ENCODE data around the gene SLC30A4.

Gene SLC30A4

DNA sequence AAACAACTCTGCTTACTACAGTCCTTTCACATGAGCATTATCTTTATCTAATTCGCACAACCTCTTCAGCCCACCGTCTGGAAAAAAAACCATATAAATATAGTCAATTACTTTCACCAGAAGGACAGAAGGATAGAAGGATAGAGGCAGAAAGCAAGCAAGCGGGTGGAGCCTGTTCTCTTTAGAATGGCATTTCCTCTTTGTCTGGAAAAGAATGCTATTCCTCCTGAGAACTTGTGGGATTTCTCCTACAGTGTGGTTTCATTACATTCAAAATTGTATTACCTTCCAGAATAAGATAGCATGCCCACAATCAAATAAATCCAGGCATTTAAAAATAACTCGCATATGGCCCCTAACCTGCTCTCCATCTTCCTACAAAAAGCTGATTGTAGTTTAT lies 23.1 kb downstream of the SLC30A4 start:
- DNase-seq = no peak

DNA sequence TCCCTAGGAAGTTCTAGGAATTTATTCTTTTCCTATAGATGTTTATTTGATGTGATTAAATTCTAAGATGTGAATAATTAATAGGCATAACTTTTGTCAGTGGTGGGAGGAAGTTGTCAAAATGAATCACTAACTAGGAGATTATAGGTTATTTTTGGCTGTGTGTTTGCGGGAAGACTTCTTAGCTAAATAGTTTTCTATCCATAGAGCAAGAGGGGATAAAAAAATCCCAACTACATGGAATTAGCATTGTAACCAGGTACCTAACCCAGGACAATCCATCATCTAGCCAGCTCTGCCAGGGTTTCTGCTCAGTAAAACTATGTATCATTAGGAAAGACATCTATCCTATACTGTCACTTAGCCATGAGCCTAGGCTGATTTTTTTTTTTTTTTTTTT lies 23.9 kb downstream of the SLC30A4 start:
- DNase-seq = no peak

DNA sequence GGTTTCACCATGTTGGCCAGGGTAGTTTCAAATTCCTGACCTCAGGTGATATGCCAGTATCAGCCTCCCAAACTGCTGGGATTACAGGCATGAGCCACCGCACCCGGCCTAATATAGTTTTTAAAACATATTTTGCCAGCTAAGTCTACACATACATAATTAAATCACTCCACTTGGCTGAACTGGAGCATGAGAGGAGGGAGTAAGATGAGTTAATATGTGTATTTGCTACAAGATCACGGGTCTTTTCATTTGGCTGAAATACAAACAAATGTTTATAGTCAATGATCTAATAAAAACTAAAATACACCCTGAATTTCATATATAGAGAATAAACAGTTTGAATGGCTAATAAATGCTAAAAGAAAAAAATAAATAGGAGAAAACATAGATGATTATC lies 25.3 kb downstream of the SLC30A4 start:
- DNase-seq = no peak

DNA sequence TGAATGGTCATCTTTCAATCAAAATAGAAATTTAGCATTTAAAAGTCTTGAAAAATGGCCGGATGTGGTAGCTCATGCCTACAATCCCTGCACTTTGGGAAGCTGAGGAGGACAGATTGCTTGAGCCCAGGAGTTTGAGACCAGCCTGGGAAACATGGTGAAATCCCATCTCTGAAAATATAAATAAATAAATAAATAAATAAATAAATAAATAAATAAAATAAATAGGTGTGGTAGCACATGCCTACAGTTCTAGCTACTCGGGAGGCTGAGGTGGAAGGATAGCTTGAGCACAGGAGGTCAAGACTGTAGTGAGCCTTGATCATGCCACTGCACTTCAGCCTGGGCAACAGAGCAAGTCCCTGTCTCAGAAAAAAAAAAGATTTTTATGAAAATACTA lies 25.9 kb downstream of the SLC30A4 start:
- DNase-seq = no peak

DNA sequence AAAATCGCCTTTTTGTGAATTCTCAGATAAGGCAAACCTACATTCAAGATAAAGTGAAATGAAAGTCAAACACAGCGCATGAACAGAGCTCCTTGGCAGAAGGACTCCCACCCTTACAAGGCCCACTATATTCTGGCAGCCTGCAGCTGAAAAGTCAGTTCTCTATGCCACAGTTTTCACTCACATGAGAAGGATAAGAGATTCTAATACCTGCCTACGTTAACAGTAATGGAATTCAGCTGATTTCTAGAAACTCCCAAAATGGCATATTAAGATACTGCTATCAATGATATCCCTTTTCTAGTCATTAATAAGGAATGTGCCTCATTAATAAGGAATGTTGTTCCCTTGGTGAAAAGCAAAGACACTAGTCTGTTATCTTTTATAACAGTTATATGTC lies 27.0 kb downstream of the SLC30A4 start:
- DNase-seq = no peak

DNA sequence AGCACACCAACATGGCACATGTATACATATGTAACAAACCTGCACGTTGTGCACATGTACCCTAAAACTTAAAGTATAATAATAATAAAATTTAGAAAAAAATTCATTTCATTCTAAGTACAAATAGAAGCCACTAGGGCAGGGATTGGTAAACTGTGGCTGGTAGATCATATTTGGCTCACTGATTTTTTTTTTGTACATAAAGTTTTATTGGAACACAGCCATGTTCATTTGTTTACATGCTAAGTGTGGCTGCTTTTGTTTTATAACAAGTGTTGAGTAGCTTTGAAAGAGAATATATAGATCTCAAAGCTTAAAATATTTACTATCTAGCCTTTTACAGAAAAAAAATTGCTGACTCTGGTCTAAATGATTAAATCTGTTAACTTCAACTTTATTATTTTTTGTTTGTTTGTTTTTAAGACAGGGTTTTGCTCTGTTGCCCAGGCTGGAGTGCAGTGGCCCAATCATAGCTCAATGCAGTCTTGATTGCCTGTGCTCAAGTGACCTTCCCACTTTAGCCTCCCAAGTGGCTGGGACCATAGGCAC lies 32.8 kb downstream of the SLC30A4 start:
- no peak for DNase-seq

DNA sequence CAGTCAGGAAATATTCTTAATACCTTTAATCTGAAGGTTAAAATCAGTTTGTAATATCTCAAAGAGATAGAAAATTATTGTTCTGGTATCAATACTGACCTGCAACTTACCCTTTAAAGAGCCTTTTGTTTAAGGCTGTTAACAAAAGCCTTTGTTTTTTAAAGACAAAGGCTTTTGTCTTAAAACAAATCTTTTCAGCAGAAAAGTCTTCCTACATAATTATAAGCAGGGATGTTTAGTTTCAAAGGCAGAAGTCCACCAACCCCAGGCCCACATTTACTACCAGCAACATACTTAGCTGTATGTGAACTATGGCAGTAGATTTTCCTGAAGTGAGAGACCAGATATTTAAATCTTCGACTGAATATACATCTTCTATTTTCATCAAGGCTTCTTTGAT lies 36.2 kb downstream of the SLC30A4 start:
- DNase-seq = no peak

DNA sequence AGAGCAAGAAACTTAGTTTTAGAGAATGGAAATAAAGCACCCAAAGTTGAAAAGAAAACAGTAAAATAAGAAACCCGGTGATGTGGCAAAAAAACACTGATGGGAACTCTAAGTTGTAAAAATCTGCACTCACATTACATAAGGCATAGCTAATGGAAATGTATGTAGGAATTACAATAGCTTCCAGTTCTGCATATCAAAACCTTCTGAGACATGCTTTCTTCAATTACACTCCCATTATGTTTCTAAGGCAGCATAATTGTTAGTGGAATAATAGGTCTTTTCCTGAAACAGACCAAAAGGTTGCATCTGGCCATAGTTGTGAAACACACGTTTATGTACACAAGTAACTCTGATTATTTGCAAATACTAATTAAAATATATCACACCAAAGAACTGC lies 41.4 kb downstream of the SLC30A4 start:
- no peak for DNase-seq

DNA sequence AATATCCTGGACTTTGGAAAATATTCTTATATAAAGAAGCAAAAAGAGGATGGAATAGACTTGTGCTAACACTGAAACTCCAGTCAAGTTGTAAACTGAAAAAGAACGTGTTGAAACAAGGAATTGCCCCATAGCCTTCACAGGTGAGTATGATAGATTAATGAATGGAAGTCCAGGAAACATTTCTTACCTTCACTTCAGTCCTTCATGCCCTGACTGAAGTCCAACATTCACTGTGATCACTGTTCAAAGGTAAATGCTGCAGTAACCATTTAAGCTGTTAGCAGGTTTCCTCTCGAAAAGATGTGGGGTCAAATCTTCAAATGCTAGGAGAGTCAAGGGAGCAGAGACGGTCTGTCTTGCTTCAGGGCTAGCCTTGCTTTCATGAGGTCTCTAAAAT lies 46.1 kb downstream of the SLC30A4 start:
- DNase-seq = no peak

DNA sequence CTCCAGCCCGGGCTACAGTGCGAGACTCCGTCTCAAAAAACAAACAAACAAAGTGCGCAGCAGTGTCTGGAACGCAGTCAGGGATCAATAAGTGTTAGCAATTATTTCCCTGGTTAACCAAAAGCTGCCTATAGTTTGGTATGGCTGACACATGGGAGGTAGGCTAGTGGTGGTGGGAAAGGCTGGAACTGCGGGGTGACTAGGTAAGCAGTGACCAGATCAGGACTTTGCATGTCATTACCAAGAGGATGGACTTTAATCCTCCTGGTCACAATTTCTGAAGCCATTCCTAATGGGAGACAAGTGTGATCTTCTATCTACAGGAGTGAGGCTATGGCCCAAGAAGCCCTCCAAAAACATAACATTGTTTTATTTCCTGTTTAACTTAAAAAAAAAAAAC lies 47.8 kb downstream of the SLC30A4 start:
- DNase-seq = no peak

DNA sequence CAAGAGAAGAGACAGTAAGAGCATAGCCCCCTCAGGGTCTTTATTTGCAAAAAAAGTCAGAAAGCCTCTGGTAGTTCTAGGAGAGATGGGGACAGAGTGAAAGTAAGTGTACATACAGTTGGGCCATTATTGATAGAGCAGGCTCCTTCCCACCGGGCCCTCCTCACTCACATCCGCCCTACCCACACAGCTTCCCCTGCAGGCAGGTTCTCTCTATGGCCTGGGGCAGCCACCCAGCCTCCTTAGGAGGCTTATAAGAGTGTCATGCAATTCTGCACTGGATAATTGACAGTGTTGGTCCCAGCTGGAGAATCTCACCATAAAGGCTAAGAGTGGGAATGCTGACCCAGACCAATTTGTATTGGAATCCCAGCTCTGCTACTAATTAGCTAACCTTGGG lies 49.5 kb downstream of the SLC30A4 start:
- DNase-seq = no peak

DNA sequence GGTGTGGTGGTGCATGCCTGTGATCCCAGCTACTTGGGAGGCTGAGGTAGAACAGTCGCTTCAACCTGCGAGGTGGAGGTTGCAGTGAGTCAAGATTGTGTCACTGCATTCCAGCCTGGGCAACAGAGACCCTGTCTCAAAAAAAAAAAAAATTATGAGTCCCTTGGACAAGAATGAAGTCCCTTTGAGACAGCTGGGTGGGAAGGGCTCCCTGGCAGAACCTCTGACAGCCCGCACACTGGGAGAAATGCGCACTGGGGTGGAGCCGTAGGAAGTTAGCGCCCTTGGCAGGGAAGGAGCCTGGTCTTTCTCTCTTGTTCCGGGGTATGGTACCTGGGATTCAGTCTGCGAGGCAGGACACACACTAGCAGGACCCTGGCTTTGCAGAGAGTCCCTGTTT lies 51.4 kb downstream of the SLC30A4 start:
- no peak for DNase-seq

DNA sequence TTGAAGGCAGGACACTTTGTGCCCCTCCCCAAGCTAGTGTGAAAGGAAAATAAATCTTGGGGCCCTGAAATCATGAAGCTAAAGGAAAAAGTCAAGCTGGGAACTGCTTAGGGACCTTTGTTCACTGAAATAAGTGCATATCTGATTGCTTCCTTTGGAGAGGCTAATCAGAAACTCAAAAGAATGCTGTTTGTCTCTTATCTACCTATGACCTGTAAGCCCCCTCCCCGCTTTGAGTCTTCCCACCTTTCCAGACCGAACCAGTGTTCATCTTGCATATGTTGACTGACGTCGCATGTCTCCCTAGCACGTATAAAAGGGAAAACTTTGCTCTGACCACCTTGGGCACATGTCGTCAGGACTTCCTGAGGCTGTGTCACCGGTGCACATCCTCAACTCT lies 53.1 kb downstream of the SLC30A4 start:
- no peak for DNase-seq

DNA sequence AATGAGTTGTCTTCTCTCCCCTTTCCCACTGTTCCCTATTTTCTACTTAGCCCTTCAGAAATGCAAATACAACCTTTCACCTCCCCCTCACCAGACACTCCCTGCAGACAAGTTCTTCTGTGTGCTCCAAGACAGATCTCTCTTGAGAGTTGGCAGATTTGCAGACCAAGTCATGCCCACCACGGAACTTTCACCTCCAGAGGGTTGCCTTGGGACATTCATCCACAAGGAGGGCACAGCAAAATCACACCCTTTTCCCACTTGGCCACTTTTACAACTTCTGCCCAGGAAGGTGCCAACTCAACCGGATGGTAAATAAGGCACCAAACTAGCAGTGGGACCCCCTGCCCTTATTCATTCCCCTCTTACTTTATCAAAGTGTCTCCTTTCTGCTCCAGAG lies 53.5 kb downstream of the SLC30A4 start:
- no peak for DNase-seq

DNA sequence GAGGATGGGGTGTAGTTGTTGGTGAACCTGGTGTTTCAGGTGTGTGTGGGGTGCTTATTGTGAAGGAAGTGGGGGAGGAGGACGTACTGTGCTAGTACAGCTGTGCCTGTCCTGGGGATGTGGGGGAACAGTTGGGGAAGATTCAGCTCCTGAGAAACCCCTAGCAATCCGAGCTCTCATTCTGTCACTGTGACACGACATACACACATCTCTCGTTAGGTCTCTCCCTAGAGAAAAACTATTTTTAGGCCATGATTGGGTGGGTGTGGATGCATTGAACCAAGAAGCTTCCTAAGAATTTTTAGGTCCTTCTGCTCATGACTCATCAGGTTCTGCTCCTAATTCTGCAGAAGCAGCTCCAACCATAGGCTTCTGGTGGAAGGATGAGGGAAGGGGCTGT lies 54.3 kb downstream of the SLC30A4 start:
- no peak for DNase-seq

DNA sequence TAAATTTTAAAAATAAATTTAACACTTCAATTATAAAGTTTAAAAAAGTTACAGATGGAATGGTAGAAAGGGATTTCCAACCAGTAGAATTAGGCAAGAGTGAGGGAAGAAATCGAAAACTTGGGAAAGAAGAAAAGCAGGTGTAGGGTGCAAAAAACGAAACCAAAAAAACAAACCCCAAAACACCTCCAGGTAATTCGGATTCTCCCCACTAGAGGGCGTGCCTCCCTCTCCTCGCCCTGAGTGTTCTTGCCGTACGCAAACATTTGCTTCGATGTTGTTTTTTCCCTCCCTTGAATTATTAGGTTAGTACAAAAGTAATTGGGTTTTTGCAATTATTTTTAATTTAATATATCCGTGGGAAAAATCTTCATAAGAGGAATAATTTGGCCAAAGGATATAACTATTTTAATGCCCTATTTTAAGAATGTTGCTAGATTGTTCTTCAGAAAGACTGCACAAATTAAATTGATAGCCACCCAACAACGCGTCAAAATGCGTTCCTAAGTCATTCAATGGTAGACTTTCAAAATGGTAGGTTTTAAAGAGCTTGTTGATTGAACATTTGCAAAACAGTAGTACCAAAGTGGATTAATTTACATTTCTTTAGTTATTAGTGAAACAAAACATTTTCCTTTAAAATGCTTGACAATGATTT lies 63.7 kb downstream of the SLC30A4 start:
- DNase-seq = peak; percentile 2 to 71

DNA sequence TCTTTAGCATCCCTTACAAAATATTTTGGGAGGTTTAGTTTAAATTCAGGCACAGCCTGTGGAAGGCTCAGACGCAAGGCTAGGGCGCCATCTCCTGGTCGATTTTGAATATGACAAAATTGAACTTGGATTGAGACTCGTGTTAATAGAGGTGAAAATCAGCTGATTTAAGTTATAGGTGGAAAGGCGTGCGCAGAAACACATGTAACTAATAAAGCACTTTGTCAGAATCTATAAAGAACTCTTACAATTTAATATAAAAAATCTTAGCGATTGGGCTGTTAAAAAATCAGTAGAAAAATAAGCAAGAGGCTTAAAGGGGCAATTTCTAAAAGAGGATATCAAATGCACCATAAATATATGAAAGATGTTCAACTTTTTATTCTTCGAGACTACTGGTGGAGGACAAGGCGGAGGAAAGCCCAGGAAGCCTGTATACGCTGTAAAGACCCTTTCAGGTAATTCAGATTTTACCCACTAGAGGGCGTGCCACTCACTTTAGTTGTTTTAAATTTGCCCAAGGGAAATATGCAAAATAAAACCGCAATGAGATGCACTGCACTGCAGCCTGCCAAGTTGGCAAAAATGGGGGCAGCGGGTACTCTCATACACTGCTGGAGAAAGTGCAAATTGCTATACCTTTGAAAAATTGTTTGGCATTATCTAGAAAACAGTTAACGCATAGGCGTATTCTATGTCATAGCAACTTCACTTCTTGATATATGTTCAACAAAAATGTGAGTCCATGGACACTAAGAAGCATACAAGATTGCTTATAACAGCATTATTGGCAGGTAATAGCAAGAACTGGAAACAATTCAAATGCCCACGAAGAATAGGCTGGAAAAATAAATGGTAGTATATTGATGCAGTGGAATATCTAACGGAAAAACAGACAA lies 64.7 kb downstream of the SLC30A4 start:
- DNase-seq = peak; percentile 48 to 82

DNA sequence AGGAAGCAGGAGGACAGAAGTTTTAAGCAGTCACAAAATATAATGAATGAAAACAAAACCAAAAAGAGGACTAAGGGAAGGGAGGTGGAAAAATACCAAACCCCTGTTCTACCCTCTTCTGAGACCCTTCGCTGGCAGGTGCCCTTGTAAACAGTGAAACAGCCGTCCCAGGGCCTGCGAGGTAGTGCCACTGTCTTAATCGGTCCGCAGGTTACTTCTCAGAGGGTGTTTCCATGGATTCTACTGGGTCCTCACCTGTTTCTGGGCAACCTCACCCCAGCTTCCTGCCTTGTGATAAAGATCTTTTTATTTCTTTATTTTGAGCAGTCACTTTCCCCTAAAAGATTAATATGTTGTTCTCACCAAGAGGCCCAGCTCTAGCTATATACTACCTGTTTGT lies 65.3 kb downstream of the SLC30A4 start:
- no peak for DNase-seq

DNA sequence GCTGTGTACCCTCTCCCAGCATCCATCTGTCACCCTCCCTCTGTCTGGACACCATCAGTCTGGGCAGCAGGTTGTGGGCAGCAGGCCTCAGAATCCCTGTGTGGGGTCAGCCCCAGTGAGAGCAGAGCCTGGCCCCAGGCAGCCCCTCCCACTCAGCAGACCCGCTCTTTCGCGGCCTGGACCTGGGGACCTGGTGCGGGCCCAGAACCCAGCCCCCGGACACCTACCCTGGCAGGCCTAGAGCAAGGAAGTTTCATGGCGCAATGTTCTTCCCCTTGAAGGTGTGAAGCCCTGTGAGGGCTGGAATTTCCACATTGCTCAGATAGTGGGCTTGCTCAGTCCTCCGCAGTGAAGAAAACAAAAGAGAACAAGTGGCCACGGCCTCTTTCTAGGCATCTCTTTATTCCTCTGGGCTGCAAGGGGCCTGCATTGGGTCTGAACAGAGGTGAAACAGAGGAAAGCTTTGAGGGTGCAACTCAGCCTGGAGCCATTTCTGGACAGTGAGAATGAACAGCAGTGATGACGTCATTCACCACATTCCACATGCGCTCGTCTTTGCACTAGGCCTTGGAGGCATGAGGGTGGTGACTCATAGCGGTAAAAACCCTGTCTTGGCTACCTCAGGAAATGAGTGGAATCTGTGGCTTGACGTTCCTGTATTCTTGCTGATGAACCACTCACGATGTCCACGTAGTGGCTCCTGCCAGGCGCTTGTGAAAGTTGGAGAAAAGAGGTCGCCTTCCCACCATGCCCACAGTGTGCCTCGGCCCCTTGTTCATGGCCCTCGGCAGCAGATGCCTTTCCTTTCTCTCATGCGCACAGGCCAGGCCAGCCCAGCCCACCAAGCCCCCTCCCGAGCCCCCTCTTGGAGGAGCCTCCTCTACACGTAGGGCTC lies 66.1 kb downstream of the SLC30A4 start:
- DNase-seq = no peak

DNA sequence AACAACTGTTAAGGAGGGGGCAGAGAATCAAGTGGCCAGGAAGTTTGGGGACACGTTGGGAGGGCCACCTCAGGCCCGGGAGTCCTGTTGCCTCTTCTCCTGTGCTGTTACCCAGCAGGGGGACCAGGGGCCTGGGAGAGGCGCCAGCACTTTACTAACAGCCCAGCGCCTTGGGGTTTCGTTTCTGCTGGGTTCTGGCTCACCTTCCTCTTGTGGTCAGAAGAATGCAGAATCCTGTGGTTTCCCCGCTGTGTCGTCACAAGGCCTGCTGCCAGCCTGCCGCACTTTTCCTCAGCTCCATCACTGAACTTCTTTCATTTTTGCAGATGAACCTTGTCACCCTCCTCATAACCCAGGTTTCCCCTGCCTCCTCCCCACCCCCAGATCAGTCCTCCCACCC lies 67.7 kb downstream of the SLC30A4 start:
- no peak for DNase-seq

DNA sequence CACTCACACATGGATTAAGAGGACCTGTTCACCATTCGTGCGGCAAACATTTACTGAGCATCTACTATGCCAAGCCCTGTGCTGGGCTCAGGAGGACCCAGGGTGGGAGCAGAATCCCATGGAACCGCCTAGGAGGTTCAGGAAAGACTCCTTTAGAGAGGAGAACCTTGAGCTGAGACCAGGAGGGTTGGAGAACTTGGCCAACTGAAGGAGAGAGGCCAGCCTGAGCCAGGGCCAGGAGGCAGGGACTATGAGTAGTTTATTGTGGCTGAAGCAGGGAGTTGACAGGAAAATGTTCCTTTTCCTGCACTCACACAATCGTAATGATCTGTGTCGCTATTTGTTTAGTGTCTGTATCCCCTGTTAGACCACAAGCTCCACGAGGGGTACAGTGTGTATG lies 71.3 kb downstream of the SLC30A4 start:
- no peak for DNase-seq

DNA sequence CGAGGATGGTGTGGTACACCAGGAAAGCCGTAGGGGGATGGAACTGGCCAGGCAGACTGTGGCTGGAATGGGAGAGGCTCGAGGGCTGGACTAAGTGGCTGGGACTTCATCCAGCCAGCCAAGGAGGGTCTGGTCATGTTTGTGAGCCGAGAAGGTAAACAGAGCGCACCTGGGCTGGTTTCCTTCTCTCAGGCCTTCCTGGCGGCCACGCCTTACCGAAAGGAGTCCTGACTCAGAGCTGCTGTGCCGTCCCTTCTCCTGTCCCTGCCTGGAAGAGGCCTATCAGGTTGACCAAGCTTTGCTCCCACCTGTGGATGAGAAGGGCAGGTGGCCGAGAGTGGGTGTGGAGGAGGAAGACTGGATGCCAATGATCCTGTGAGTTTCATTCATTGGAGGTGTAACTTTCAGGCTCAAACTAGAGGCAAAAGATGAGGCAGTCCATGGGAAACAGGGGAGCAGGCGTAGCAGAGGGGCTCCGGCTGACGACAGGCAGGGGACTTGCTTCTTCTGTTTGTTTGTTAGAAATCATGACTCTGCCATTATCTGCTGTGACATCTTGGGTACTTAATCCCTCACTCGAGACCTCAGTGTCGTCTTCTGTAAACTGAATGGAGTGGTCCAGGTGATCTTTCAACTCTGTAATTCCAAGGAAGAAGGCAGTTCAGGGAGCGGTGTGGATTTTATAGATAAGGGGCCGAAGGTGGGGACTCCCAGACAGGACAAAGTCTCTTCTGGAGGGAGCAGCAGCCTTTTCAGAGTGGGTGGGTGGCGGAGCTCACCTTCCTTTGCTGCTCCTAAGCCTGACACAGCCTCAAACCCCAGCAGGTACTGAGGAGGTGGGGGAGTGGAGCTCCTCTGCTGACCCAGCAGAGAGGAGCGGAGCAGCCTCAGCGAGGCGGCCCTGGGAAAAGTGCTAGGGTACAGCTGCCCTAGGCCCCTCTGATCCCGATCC lies 72.4 kb downstream of the SLC30A4 start:
- no peak for DNase-seq
